AG04449 (cell line): ENCODE data around the gene FBN2.

ENCODE experiments used
- CTCF ChIA-PET: fragments of 350-600 bp; formaldehyde crosslinking; extraction: SDS; loops from one replicate; lab custom pipeline; 2021; ENCODE audit warnings: antibody characterized with exemption; lab: Yijun Ruan, JAX
- POLR2A ChIA-PET: fragments of 400-600, 350-600 bp; formaldehyde crosslinking; extraction: SDS; loops from one replicate; lab custom pipeline; 2020; ENCODE audit warnings: antibody characterized with exemption, inconsistent platforms; lab: Yijun Ruan, JAX
- DNase-seq: peaks from one replicate; pipeline ENCODE4 v3.0.0-alpha.2; 2010; ENCODE audit warnings: low read depth, low spot score
- H3K4me3 ChIP-seq: 2 replicates; pipeline ENCODE4 v1.5.1; 2011; ENCODE audit warnings: low read depth, mild to moderate bottlenecking, control low read depth, low read length
- CTCF ChIP-seq: IDR thresholded peaks from one replicate; pipeline ENCODE4 v1.5.1; 2011; ENCODE audit warnings: mild to moderate bottlenecking, moderate library complexity, low read length, control low read depth, inconsistent platforms; ENCODE audit not compliant: insufficient read depth; ENCODE audit errors: missing control alignments

The FBN2 gene

GRCh38 chr5:128253880-128254279 is 284.2 kb downstream of the FBN2 start:
- DNase-seq, result no peak

GRCh38 chr5:128253161-128253560 is 284.9 kb downstream of the FBN2 start:
- no peak for TF ChIP-seq CTCF
- DNase-seq, result no peak
- POLR2A ChIA-PET, result no interaction called here
- CTCF ChIA-PET, result interaction anchor here (0.9 to 3.5 kb wide), 2 partner anchors 11 to 40 kb away, joined by 3 to 24 read pairs; no protein-coding TSS in a partner anchor
- H3K4me3 ChIP-seq, result no peak overlapping the region

More at GRCh38 chr5:128253880-128254279, 284.2 kb downstream of the FBN2 start:
- H3K4me3 ChIP-seq, result no peak overlapping the region
- CTCF ChIA-PET, result interaction anchor here (0.9 to 3.5 kb wide), 3 partner anchors 41 to 690 kb away, joined by 3 to 24 read pairs (median 4); no protein-coding TSS in a partner anchor
- no peak for TF ChIP-seq CTCF
- POLR2A ChIA-PET, result no interaction called here

- DNase-seq, result no peak
- CTCF ChIA-PET, result interaction anchor here (0.9 to 3.5 kb wide), 2 partner anchors 10 to 40 kb away, joined by 3 to 24 read pairs; no protein-coding TSS in a partner anchor
- no peak overlapping the region for H3K4me3 ChIP-seq
- POLR2A ChIA-PET, result no interaction called here
- TF ChIP-seq CTCF, result no peak
Observed at GRCh38 chr5:128252756-128253155, 285.3 kb downstream of the FBN2 start.

- ChIA-PET CTCF (interaction anchor here (0.9 to 3.5 kb wide), 2 partner anchors 10 to 39 kb away, joined by 3 to 24 read pairs; no protein-coding TSS in a partner anchor), POLR2A (no interaction called here)
- DNase-seq, result no peak
Observed at GRCh38 chr5:128252196-128252595, 285.8 kb downstream of the FBN2 start.

GRCh38 chr5:128245974-128246373 is 292.1 kb downstream of the FBN2 start:
- no peak for TF ChIP-seq CTCF
- H3K4me3 ChIP-seq, result no peak overlapping the region
- DNase-seq, result no peak
- ChIA-PET POLR2A (no interaction called here), CTCF (no interaction called here)

More at GRCh38 chr5:128252196-128252595, 285.8 kb downstream of the FBN2 start:
- H3K4me3 ChIP-seq, result no peak overlapping the region
- TF ChIP-seq CTCF, result no peak

- CTCF ChIA-PET, result no interaction called here
- H3K4me3 ChIP-seq, result no peak overlapping the region
- no peak for TF ChIP-seq CTCF
- POLR2A ChIA-PET, result no interaction called here
- no peak for DNase-seq
Observed at GRCh38 chr5:128243958-128244582, 294.0 kb downstream of the FBN2 start.
